Smooth muscle cell (in vitro differentiated cells): ENCODE results near the gene CXCR3. TPM values are rescaled to one million over a fixed set of nuclear protein-coding genes. Genes with fewer than 3 reads are reported as not detected.
A peak's percentile ranks its signal among the peaks of the same experiment; 100 is the strongest.

ENCODE experiments used
- DNase-seq: peaks from one replicate; lab custom pipeline; 2025; ENCODE audit not compliant: unreplicated experiment; lab: John Stamatoyannopoulos, UW
- H2AFZ ChIP-seq: fragments of 200-600 bp; sonication (generic); 2 replicates; pipeline ENCODE4 v1.6.0; 2016; ENCODE audit warnings: antibody characterized with exemption, low read depth, mild to moderate bottlenecking
- H3F3A ChIP-seq: fragments of 200-600 bp; sonication (generic); 2 replicates; pipeline ENCODE4 v1.6.0; 2017; ENCODE audit warnings: antibody characterized with exemption, low read depth
- H3K27ac ChIP-seq: fragments of 200-600 bp; sonication (generic); 2 replicates; pipeline ENCODE4 v1.5.1; 2016; ENCODE audit warnings: low read depth, mild to moderate bottlenecking
- H3K27me3 ChIP-seq: fragments of 200-600 bp; sonication (generic); 2 replicates; pipeline ENCODE4 v1.6.1; 2016; ENCODE audit warnings: low read depth, mild to moderate bottlenecking
- H3K36me3 ChIP-seq: fragments of 200-600 bp; sonication (generic); 2 replicates; pipeline ENCODE4 v1.5.1; 2016; ENCODE audit warnings: low read depth
- H3K4me1 ChIP-seq: fragments of 200-600 bp; sonication (generic); 2 replicates; pipeline ENCODE4 v1.5.1; 2016; ENCODE audit warnings: low read depth
- H3K4me2 ChIP-seq: fragments of 200-600 bp; sonication (generic); 2 replicates; pipeline ENCODE4 v1.6.0; 2016; ENCODE audit warnings: mild to moderate bottlenecking
- H3K4me3 ChIP-seq: fragments of 200-600 bp; sonication (generic); 2 replicates; pipeline ENCODE4 v1.5.1; 2016; ENCODE audit warnings: mild to moderate bottlenecking
- H3K79me2 ChIP-seq: fragments of 200-600 bp; sonication (generic); 2 replicates; pipeline ENCODE4 v1.6.0; 2016; ENCODE audit warnings: low read depth, mild to moderate bottlenecking
- H3K9ac ChIP-seq: fragments of 200-600 bp; sonication (generic); 2 replicates; pipeline ENCODE4 v1.6.0; 2016; ENCODE audit warnings: low read depth
- H3K9me3 ChIP-seq: fragments of 200-600 bp; sonication (generic); replicated peaks from 2 replicates; pipeline ENCODE4 v1.5.1; 2016; ENCODE audit warnings: low read depth
- H4K20me1 ChIP-seq: fragments of 200-600 bp; sonication (generic); 2 replicates; pipeline ENCODE4 v1.6.0; 2016; ENCODE audit warnings: low read depth
- WGBS: methylation state at CpG from one replicate; pipeline ENCODE4 v1.1.7; 2016; ENCODE audit warnings: low lambda C conversion rate; 5-methylcytosine and 5-hydroxymethylcytosine counted together
- polyA plus RNA-seq: library from polyadenylated mRNA; unstranded; fragments of >200 nt; fragmentation: Nextera tagmentation; extraction: Ambion mirVana; gene quantifications from 2 replicates; pipeline ENCODE4 v1.2.1, GENCODE V29; 2016
- total RNA-seq: library from RNA; depleted of rRNA; stranded (reverse); fragments of >200 nt; gene quantifications from 2 replicates; pipeline ENCODE4 v1.2.3, GENCODE V29; 2014
- TF ChIP-seq, protein P1 (sequence below): fragments of 200-600 bp; sonication (generic); IDR thresholded peaks from 2 replicates; pipeline ENCODE4 v1.5.1; 2017; ENCODE audit warnings: borderline replicate concordance, mild to moderate bottlenecking, antibody characterized with exemption; ENCODE audit not compliant: insufficient read depth, poor library complexity, severe bottlenecking

CXCR3 gene
- total and polyA plus RNA-seq, 2 experiments from 2014 or later = 0.53 TPM; not detected in 1

DNA sequence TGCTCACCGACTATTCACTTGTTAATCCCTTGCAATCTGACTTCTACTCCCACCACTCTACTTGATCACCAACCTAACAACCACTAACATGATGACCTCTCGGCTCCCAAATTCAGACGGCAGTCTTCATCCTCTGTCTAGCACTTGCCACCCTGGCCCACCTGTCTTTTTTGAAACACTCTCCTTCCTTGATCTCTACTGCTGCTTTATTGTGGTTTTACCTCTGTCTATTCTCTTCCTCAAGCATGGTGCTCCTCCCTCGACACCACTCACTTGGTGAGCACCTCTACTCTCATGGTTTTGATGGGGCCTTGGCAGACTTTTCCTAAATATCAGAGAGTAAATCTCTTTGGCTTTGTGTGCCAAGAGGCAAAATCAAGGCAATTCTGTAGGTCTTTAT lies 21.7 kb upstream of the CXCR3 start:
- H3K27ac ChIP-seq = no peak overlapping the region
- TF ChIP-seq, protein P1, sequence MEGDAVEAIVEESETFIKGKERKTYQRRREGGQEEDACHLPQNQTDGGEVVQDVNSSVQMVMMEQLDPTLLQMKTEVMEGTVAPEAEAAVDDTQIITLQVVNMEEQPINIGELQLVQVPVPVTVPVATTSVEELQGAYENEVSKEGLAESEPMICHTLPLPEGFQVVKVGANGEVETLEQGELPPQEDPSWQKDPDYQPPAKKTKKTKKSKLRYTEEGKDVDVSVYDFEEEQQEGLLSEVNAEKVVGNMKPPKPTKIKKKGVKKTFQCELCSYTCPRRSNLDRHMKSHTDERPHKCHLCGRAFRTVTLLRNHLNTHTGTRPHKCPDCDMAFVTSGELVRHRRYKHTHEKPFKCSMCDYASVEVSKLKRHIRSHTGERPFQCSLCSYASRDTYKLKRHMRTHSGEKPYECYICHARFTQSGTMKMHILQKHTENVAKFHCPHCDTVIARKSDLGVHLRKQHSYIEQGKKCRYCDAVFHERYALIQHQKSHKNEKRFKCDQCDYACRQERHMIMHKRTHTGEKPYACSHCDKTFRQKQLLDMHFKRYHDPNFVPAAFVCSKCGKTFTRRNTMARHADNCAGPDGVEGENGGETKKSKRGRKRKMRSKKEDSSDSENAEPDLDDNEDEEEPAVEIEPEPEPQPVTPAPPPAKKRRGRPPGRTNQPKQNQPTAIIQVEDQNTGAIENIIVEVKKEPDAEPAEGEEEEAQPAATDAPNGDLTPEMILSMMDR = no peak
- H3K4me3 ChIP-seq = no peak overlapping the region
- no peaks in the 10 kb centered on the region for H4K20me1 ChIP-seq
- H2AFZ ChIP-seq = no peak overlapping the region
- H3K9me3 ChIP-seq = no peaks in the 10 kb centered on the region
- H3F3A ChIP-seq = no peaks in the 10 kb centered on the region
- H3K36me3 ChIP-seq = no peaks in the 10 kb centered on the region
- DNase-seq = no peak
- no peaks in the 10 kb centered on the region for H3K79me2 ChIP-seq
- H3K4me1 ChIP-seq = no peaks in the 10 kb centered on the region
- no peak overlapping the region for H3K9ac ChIP-seq
- 88% methylated on average over 4 of the region's 4 CpGs for WGBS
- no peak overlapping the region for H3K4me2 ChIP-seq
- no peaks in the 10 kb centered on the region for H3K27me3 ChIP-seq

DNA sequence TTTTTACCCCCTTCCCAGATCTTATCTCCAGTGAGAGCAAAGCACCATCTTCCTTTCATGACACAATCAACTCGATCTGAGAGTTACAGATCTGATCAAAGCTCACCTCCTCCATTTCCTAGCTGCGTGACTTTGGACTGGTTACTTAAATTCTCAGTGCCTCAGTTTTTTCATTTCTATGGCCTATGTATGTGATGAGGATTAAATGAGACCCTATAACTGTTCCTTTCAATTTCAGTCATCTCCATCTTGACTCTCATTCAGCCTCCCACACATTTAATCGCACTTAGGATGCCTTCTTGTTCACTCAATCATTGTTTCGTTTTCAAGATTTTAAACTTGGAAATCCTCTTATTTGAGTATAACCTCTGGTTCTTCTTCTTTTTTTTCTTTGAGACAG lies 20.1 kb upstream of the CXCR3 start:
- no peaks in the 10 kb centered on the region for H3K27me3 ChIP-seq
- DNase-seq = no peak
- no peaks in the 10 kb centered on the region for H3K4me1 ChIP-seq
- H3K79me2 ChIP-seq = no peaks in the 10 kb centered on the region
- H3K27ac ChIP-seq = peak overlapping the region; percentile 54
- no peaks in the 10 kb centered on the region for H3K36me3 ChIP-seq
- TF ChIP-seq, protein P1 = no peak
- peak overlapping the region; percentile 73 for H3K4me2 ChIP-seq
- H4K20me1 ChIP-seq = no peaks in the 10 kb centered on the region
- no peaks in the 10 kb centered on the region for H3F3A ChIP-seq
- H3K9me3 ChIP-seq = no peaks in the 10 kb centered on the region
- 82% methylated on average over 4 of the region's 4 CpGs for WGBS
- H3K4me3 ChIP-seq = no peak overlapping the region
- no peak overlapping the region for H3K9ac ChIP-seq
- no peak overlapping the region for H2AFZ ChIP-seq

- Histone ChIP-seq H3K4me2 (peak overlapping the region; percentile 73), H3K9ac (no peak overlapping the region), H3K4me1 (no peaks in the 10 kb centered on the region), H3K4me3 (peak overlapping the region; percentile 10), H4K20me1 (no peaks in the 10 kb centered on the region), H3K79me2 (no peaks in the 10 kb centered on the region), H3K27ac (peak overlapping the region; percentile 54), H2AFZ (peak overlapping the region; percentile 27), H3K36me3 (no peaks in the 10 kb centered on the region), H3K9me3 (no peaks in the 10 kb centered on the region), H3K27me3 (no peaks in the 10 kb centered on the region), H3F3A (no peaks in the 10 kb centered on the region)
- DNase-seq = no peak
- TF ChIP-seq, protein P1 = no peak
- WGBS = 19% methylated on average over 4 of the region's 4 CpGs
These were observed 19.5 kb upstream of the CXCR3 start for GRCh38 chrX:71637848-71638247.

GRCh38 chrX:71637253-71637618 lies 18.9 kb upstream of the CXCR3 start:
- no peak overlapping the region for H3K4me3 ChIP-seq
- H3K9ac ChIP-seq = no peak overlapping the region
- no peaks in the 10 kb centered on the region for H3K27me3 ChIP-seq
- WGBS = 71% methylated on average over 3 of the region's 3 CpGs
- H3K4me1 ChIP-seq = no peaks in the 10 kb centered on the region
- H3K27ac ChIP-seq = peak overlapping the region; percentile 54
- TF ChIP-seq, protein P1 = no peak
- no peaks in the 10 kb centered on the region for H3K79me2 ChIP-seq
- no peaks in the 10 kb centered on the region for H4K20me1 ChIP-seq
- no peaks in the 10 kb centered on the region for H3K36me3 ChIP-seq
- H2AFZ ChIP-seq = no peak overlapping the region
- H3K9me3 ChIP-seq = no peaks in the 10 kb centered on the region
- DNase-seq = no peak
- H3F3A ChIP-seq = no peaks in the 10 kb centered on the region
- no peak overlapping the region for H3K4me2 ChIP-seq
